Type B pancreatic cell (in vitro differentiated cells): Measurements from ENCODE around the gene CD2BP2. TPM values are rescaled to one million over a fixed set of nuclear protein-coding genes. Genes with fewer than 3 reads are reported as not detected.
A peak's percentile ranks its signal among the peaks of the same experiment; 100 is the strongest.

Source experiments
- DNase-seq: peaks from one replicate; pipeline ENCODE4 v3.0.0; 2021; ENCODE audit warnings: mixed read lengths; ENCODE audit not compliant: unreplicated experiment; ENCODE audit errors: extremely low spot score
- H3K27ac Mint-ChIP-seq: 2 replicates; pipeline ENCODE4 v1.8.0; 2021; ENCODE audit warnings: mild to moderate bottlenecking, mixed read lengths
- H3K27me3 Mint-ChIP-seq: 2 replicates; pipeline ENCODE4 v1.8.0; 2021; ENCODE audit warnings: mixed read lengths
- H3K36me3 Mint-ChIP-seq: 2 replicates; pipeline ENCODE4 v1.8.0; 2021; ENCODE audit warnings: mixed read lengths
- H3K4me1 Mint-ChIP-seq: one replicate; pipeline ENCODE4 v1.8.0; 2021; ENCODE audit warnings: mixed read lengths; ENCODE audit not compliant: unreplicated experiment
- H3K4me3 Mint-ChIP-seq: 2 replicates; pipeline ENCODE4 v1.8.0; 2021; ENCODE audit warnings: mild to moderate bottlenecking, mixed read lengths
- H3K9me3 Mint-ChIP-seq: 2 replicates; pipeline ENCODE4 v1.8.0; 2021; ENCODE audit warnings: mixed read lengths
- CTCF ChIP-seq: fragments of 200-600 bp; sonication (generic); conservative IDR thresholded peaks from 2 replicates; pipeline ENCODE4 v1.5.0; 2021; ENCODE audit warnings: antibody characterized with exemption, mild to moderate bottlenecking
- total RNA-seq: library from RNA; stranded (reverse); gene quantifications from 2 replicates; pipeline ENCODE4 v1.2.1, GENCODE V29; 2021; ENCODE audit warnings: low replicate concordance

Gene CD2BP2
- total RNA-seq, 1 donor from 2014 or later = 64.6 TPM

DNA sequence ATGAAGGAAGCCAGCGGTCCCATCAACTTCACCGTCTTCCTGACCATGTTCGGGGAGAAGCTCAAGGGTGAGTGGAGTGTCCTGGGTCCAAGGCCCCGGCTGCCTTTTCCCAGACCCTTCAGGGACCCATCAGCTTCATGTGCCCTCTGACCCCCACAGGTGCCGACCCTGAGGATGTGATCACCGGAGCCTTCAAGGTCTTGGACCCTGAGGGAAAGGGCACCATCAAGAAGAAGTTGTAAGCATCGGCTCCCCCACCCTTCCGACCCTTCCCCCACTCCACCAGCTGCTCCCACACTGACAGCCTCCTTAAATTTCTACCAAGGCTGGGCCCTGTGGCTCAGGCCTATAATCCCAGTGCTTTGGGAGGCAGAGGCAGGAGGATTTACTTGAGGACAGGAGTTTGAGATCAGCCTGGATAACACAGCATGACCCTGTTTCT lies 21.4 kb upstream of the CD2BP2 start:
- Mint-ChIP-seq H3K36me3 (peaks cover 3% of the 10 kb centered on the region), H3K9me3 (no peaks in the 10 kb centered on the region), H3K4me1 (peaks cover 23% of the 10 kb centered on the region), H3K27ac (peak overlapping the region; percentile 100), H3K4me3 (no peak overlapping the region), H3K27me3 (no peaks in the 10 kb centered on the region)
- no peak for DNase-seq
- no peak for TF ChIP-seq CTCF

DNA sequence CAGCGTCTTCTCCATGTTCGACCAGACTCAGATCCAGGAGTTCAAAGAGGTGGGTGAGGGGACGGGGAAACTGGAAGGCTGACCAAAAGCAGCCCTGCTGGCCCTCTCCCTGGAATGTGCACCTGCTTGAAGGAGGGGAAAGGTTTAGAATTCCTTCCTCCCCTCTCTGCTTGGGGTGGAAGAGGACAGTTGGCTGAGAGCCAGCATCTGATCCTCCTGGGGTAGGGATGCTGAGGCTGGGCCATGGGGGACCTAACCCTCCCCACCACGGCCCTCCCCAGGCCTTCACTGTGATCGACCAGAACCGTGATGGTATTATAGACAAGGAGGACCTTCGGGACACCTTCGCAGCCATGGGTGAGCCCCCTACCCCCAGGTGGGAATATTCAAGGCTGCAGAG lies 20.8 kb upstream of the CD2BP2 start:
- no peak for DNase-seq
- no peak for TF ChIP-seq CTCF
- Mint-ChIP-seq H3K36me3 (peaks cover 3% of the 10 kb centered on the region), H3K9me3 (no peaks in the 10 kb centered on the region), H3K4me1 (peaks cover 28% of the 10 kb centered on the region), H3K4me3 (no peak overlapping the region), H3K27me3 (no peaks in the 10 kb centered on the region), H3K27ac (peak overlapping the region; percentile 72)

DNA sequence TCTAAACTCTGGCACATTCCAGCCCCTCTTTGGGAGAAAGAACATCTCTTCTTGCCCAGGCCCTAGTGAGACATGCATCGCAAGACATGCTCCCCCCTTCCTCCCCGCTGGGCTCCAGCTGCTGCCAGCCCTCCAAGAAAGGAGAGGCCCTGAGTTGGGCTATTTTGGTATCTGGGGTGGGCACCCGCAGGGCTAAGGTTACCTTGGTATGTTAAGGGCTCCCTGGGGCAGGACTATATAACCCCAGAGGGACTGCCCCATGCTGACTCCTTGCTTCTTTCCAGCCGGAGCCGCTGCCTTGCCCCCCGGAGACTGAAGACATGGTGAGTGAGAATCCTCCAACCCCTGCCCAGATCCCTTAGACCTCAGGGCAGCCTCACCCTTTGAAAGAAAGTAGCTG lies 19.4 kb upstream of the CD2BP2 start, which contains the start of gene MYL11:
TSS of gene MYL11 (plus strand) at position 265 of the 400 bp plus-strand sequence. CDS start at position 321, 56 bp downstream.
- Mint-ChIP-seq H3K27ac (peak within 1 kb of the TSS; percentile 72), H3K36me3 (no peaks in the 10 kb centered on the region), H3K27me3 (no peaks in the 10 kb centered on the region), H3K4me3 (no peak within 1 kb of the TSS), H3K9me3 (no peaks in the 10 kb centered on the region), H3K4me1 (peaks cover 18% of the 10 kb centered on the region)
- DNase-seq = no peak
- no peak for TF ChIP-seq CTCF

DNA sequence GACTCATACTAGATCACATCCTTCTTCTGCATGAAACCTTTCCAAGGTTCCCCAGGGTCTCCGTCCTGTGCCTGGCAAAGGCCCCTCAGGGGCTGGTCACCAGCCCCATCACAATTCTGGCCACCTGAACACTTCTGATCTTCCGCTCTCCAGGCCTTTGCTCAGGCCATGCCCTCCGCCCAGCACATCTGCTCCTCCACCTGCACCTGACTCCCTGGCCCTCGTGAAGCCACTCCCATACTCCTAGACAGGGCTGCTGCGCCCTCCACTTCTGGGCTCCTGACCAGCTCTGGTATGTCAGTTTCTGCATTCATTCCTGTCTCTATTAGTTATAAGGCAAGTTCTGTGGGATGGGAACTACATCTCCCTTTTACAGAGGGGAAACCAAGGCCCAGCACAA lies 17.6 kb upstream of the CD2BP2 start:
- Mint-ChIP-seq H3K4me1 (peaks cover 26% of the 10 kb centered on the region), H3K36me3 (no peaks in the 10 kb centered on the region), H3K9me3 (no peaks in the 10 kb centered on the region), H3K4me3 (peak overlapping the region; percentile 35), H3K27ac (no peak overlapping the region), H3K27me3 (no peaks in the 10 kb centered on the region)
- TF ChIP-seq CTCF = no peak
- no peak for DNase-seq

DNA sequence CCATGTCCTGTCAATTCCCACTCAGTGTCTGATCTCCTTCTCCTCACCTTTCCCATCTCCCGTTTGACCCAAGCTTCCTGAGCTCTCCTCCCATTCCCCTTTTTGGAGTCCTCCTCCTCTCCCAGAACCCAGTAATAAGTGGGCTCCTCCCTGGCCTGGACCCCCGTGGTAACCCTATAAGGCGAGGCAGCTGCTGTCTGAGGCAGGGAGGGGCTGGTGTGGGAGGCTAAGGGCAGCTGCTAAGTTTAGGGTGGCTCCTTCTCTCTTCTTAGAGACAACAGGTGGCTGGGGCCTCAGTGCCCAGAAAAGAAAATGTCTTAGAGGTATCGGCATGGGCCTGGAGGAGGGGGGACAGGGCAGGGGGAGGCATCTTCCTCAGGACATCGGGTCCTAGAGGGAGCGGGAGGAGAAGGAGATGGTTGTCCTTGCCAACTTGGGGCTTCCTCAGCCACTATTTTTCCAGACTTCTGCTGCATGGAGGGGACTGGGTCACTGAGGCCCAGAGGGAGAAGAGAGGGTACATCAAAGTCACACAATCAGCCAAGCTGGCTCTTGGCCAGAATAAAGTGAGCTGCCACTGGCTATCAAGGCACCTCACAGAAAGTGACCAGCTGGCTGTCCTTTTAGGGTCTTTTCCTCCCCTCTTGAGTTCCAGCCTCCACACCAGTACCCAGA lies 17.1 kb upstream of the CD2BP2 start:
- peak overlapping the region; percentile 84 for H3K27ac Mint-ChIP-seq
- H3K9me3 Mint-ChIP-seq = no peaks in the 10 kb centered on the region
- no peak for DNase-seq

More for the DNA sequence above, 17.1 kb upstream of the CD2BP2 start:
- Mint-ChIP-seq H3K4me1 (peaks cover 28% of the 10 kb centered on the region), H3K36me3 (no peaks in the 10 kb centered on the region), H3K4me3 (peak overlapping the region; percentile 85), H3K27me3 (no peaks in the 10 kb centered on the region)
- TF ChIP-seq CTCF = no peak
